Measurements from ENCODE around the gene SNIP1. TPM values are rescaled to one million over a fixed set of nuclear protein-coding genes. Genes with fewer than 3 reads are reported as not detected.

SNIP1 gene
- polyA plus RNA-seq, 1 experiment: 8.9 TPM

DNA sequence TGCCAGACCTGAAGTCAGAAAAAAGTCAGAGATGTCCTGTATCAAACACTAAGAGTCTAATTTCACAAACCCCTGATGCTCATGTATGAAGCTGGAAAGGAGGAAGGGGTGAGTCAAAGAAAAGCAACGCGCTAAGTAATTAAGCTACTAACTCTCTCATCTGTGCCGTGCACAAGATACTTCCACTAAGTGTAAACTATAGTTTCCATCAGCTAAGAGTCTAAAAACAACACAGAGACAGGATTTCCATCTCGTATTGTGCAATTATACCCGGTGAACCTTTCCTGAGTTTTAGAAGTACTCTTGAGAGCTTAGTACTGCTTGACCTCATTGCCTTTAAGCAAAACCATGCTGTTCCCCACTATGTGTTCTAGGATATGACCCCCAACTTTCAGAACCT, 21.6 kb upstream of the SNIP1 start:
- ChIA-PET CTCF (interaction anchor here (0.6 to 4.6 kb wide), 6 partner anchors 25 to 121 kb away, joined by 3 to 21 read pairs (median 4); partner anchors contain the start of gene MEAF6), POLR2A (interaction anchor here (0.9 kb wide), 2 partner anchors 20 to 115 kb away, joined by 4 read pairs; partner anchors contain the start of gene GNL2)
- Histone ChIP-seq H3K4me3 (ENCODE audit: low read depth, low read length) (no peak overlapping the region), H3K9me3 (ENCODE audit: control insufficient read depth, insufficient read depth, low read length) (no peaks in the 10 kb centered on the region), H3K27me3 (ENCODE audit: control insufficient read depth, insufficient read depth, low read length) (no peaks in the 10 kb centered on the region), H3K27ac (ENCODE audit: low read depth, low read length) (peak overlapping the region; percentile 76)
- DNase-seq (ENCODE audit: low read depth, low spot score): no peak
- TF ChIP-seq, protein P1, sequence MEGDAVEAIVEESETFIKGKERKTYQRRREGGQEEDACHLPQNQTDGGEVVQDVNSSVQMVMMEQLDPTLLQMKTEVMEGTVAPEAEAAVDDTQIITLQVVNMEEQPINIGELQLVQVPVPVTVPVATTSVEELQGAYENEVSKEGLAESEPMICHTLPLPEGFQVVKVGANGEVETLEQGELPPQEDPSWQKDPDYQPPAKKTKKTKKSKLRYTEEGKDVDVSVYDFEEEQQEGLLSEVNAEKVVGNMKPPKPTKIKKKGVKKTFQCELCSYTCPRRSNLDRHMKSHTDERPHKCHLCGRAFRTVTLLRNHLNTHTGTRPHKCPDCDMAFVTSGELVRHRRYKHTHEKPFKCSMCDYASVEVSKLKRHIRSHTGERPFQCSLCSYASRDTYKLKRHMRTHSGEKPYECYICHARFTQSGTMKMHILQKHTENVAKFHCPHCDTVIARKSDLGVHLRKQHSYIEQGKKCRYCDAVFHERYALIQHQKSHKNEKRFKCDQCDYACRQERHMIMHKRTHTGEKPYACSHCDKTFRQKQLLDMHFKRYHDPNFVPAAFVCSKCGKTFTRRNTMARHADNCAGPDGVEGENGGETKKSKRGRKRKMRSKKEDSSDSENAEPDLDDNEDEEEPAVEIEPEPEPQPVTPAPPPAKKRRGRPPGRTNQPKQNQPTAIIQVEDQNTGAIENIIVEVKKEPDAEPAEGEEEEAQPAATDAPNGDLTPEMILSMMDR (IDR thresholded peaks at IDR 0.05; ENCODE audit: low read depth, low read length): no peak

DNA sequence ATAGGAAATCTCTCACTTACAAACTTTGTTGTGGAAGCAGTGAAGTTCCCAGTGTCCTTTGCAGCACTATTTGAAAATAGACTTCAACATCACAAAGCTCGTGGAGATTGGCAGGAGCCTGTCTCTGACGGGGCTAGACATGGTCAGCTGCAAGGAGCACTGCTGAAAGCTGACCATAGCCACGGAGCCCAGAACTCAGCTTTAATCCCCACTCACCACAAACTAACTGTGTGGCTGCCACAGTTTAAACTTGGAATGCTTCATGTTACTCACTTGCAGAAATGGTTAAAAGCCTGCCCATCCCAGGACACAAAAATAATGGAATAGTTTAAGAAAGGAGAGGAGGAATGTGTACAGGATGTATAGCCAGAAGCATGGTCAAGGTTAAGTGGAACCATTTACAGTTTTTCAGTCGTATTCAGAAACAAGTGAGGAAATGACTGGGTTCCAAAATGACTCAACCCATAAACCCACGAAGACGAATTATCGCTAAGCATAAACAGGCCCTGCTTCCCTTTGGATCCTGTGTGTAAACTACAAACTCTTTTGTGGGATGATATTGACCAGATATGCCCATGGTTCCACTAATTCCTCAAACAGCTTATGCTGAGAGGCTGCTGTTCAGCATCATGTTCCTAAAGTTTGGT, 20.9 kb upstream of the SNIP1 start:
- TF ChIP-seq, protein P1 (IDR thresholded peaks at IDR 0.05; ENCODE audit: low read depth, low read length): no peak
- Histone ChIP-seq H3K27ac (ENCODE audit: low read depth, low read length) (peak overlapping the region; percentile 76), H3K4me3 (ENCODE audit: low read depth, low read length) (no peak overlapping the region), H3K27me3 (ENCODE audit: control insufficient read depth, insufficient read depth, low read length) (no peaks in the 10 kb centered on the region), H3K9me3 (ENCODE audit: control insufficient read depth, insufficient read depth, low read length) (no peaks in the 10 kb centered on the region)
- POLR2A ChIA-PET: interaction anchor here (0.9 kb wide), 2 partner anchors 21 to 115 kb away, joined by 4 read pairs; partner anchors contain the start of gene GNL2
- peak; percentile 58 for DNase-seq (ENCODE audit: low read depth, low spot score)
- CTCF ChIA-PET: interaction anchor here (0.9 to 4.6 kb wide), 4 partner anchors 28 to 121 kb away, joined by 4 to 21 read pairs (median 10); partner anchors contain the start of gene MEAF6

DNA sequence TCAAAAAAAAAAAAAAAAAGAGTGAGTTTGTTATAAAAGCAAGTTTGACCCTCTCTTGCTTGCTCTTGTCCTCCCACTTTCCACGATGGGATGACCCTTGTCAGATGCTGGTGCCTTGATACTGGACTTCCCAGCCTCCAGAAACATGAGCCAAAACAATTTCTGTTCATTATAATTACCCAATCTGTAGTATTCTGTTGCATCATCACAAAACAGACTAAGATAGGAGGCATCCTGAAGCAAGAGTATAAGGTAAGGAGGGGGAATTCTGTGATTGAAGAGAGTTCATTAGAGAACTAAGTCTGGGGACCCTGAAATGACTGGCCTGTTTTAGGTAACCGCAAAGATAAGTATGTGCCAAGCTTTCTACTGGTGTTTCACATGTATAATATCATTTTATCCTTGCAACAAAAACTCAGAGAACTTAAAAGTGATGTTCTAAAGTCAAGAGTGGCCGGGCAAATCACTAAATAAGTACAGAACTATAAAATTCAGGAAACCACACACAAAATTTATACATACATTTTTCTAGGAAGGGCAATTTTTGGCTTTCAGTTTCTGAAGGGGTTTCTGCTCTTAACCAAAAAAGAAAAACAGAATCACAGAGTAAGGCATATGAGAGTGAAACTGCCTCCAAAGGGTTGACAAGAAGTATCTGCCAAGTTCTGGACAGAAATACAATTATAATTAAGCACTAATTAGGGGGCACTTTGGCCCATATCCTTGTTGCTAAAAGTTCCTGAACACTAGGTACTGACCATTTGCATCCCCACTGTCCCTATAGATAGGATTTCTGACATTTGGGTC, 16.6 kb upstream of the SNIP1 start:
- H3K27ac ChIP-seq (ENCODE audit: low read depth, low read length): no peak overlapping the region
- TF ChIP-seq, protein P1 (IDR thresholded peaks at IDR 0.05; ENCODE audit: low read depth, low read length): no peak
- H3K4me3 ChIP-seq (ENCODE audit: low read depth, low read length): no peak overlapping the region
- DNase-seq (ENCODE audit: low read depth, low spot score): no peak
- ChIA-PET CTCF (no interaction called here), POLR2A (no interaction called here)
- no peaks in the 10 kb centered on the region for H3K27me3 ChIP-seq (ENCODE audit: control insufficient read depth, insufficient read depth, low read length)
- no peaks in the 10 kb centered on the region for H3K9me3 ChIP-seq (ENCODE audit: control insufficient read depth, insufficient read depth, low read length)

- Histone ChIP-seq H3K27ac (ENCODE audit: low read depth, low read length) (no peak overlapping the region), H3K27me3 (ENCODE audit: control insufficient read depth, insufficient read depth, low read length) (no peaks in the 10 kb centered on the region), H3K4me3 (ENCODE audit: low read depth, low read length) (no peak overlapping the region), H3K9me3 (ENCODE audit: control insufficient read depth, insufficient read depth, low read length) (no peaks in the 10 kb centered on the region)
- no peak for DNase-seq (ENCODE audit: low read depth, low spot score)
- TF ChIP-seq, protein P1 (IDR thresholded peaks at IDR 0.05; ENCODE audit: low read depth, low read length): no peak
- ChIA-PET CTCF (interaction anchor here (0.8 to 1.6 kb wide), 2 partner anchors 36 to 53 kb away, joined by 5 to 7 read pairs; partner anchors contain the start of gene MEAF6), POLR2A (no interaction called here)
Measured at GRCh38 chr1:37567023-37567422, 12.9 kb upstream of the SNIP1 start.

Measured in AG04450 (cell line).